IMR-90 (cell line): Measurements from ENCODE around the gene SLC1A7. TPM values are rescaled to one million over a fixed set of nuclear protein-coding genes. Genes with fewer than 3 reads are reported as not detected.

ENCODE experiments used
- ATAC-seq: fragments of 200-7000 bp; cut with Tn5 transposase; 2 replicates; pipeline ENCODE4 v1.9.1; 2020; ENCODE audit warnings: low read depth, mild to moderate bottlenecking, moderate library complexity
- BruUV-seq: library from RNA; stranded (reverse); fragments of 400-500 nt; replicated peaks from 2 replicates; lab custom pipeline; 2021; lab: Mats Ljungman, UMichigan
- CTCF ChIA-PET: fragments of 300-600 bp; formaldehyde crosslinking; extraction: SDS; loops from one replicate; lab custom pipeline; 2021; ENCODE audit warnings: antibody characterized with exemption; lab: Yijun Ruan, JAX
- POLR2A ChIA-PET: fragments of 300-600 bp; sonication (Branson Sonifier 250); formaldehyde crosslinking; loops from one replicate; lab custom pipeline; 2022; ENCODE audit warnings: antibody characterized with exemption; ENCODE audit not compliant: unreplicated experiment; lab: Charles Lee
- DNase-seq: peaks from one replicate; pipeline ENCODE4 v3.0.0; 2013
- H2AFZ ChIP-seq: replicated peaks from 2 replicates; pipeline ENCODE3; 2013; ENCODE audit warnings: low read length, mild to moderate bottlenecking; ENCODE audit not compliant: poor library complexity
- H2AK5ac ChIP-seq: 2 replicates; pipeline ENCODE4 v1.6.1; 2013; ENCODE audit warnings: low read depth, low read length, inconsistent platforms
- H2AK9ac ChIP-seq: replicated peaks from 2 replicates; pipeline ENCODE3; 2013; ENCODE audit warnings: mild to moderate bottlenecking, low read depth, low read length, moderate library complexity; ENCODE audit not compliant: poor library complexity
- H2BK120ac ChIP-seq: 2 replicates; pipeline ENCODE4 v1.6.1; 2013; ENCODE audit warnings: low read depth, low read length, inconsistent platforms
- H2BK15ac ChIP-seq: 3 replicates; pipeline ENCODE4 v1.6.1; 2013; ENCODE audit warnings: low read depth, low read length, inconsistent platforms
- H2BK20ac ChIP-seq: 2 replicates; pipeline ENCODE4 v1.6.1; 2013; ENCODE audit warnings: low read depth, mild to moderate bottlenecking, inconsistent platforms, low read length, moderate library complexity
- H2BK5ac ChIP-seq: 2 replicates; pipeline ENCODE4 v1.6.1; 2013; ENCODE audit warnings: mild to moderate bottlenecking, low read depth, low read length, inconsistent platforms; ENCODE audit not compliant: poor library complexity, severe bottlenecking
- H3K14ac ChIP-seq: replicated peaks from 2 replicates; pipeline ENCODE4 v1.6.1; 2013; ENCODE audit warnings: low read depth, low read length, inconsistent platforms
- H3K18ac ChIP-seq: 2 replicates; pipeline ENCODE4 v1.6.1; 2013; ENCODE audit warnings: low read depth, low read length, control low read depth
- H3K23ac ChIP-seq: 2 replicates; pipeline ENCODE4 v1.6.1; 2013; ENCODE audit warnings: low read depth, low read length, inconsistent platforms
- H3K27ac ChIP-seq: 2 replicates; pipeline ENCODE4 v1.5.1; 2013; ENCODE audit warnings: mild to moderate bottlenecking, control low read depth, low read length; ENCODE audit not compliant: insufficient read depth
- H3K27me3 ChIP-seq: 2 replicates; pipeline ENCODE4 v1.6.1; 2013; ENCODE audit warnings: low read length; ENCODE audit not compliant: control insufficient read depth, insufficient read depth
- H3K36me3 ChIP-seq: 2 replicates; pipeline ENCODE4 v1.6.1; 2013; ENCODE audit warnings: low read length, mixed read lengths; ENCODE audit not compliant: control insufficient read depth, insufficient read depth
- H3K4ac ChIP-seq: 2 replicates; pipeline ENCODE4 v1.6.1; 2013; ENCODE audit warnings: low read depth, low read length, inconsistent platforms
- H3K4me1 ChIP-seq: 2 replicates; pipeline ENCODE4 v1.6.1; 2013; ENCODE audit warnings: low read length, mixed read lengths; ENCODE audit not compliant: control insufficient read depth, insufficient read depth
- H3K4me2 ChIP-seq: 2 replicates; pipeline ENCODE4 v1.6.1; 2013; ENCODE audit warnings: low read depth, mild to moderate bottlenecking, control low read depth, low read length, moderate library complexity
- H3K4me3 ChIP-seq: 2 replicates; pipeline ENCODE4 v1.5.1; 2013; ENCODE audit warnings: low read depth, mild to moderate bottlenecking, control low read depth, low read length, moderate library complexity; ENCODE audit not compliant: insufficient read depth
- H3K56ac ChIP-seq: 2 replicates; pipeline ENCODE4 v1.6.1; 2013; ENCODE audit warnings: low read length, inconsistent platforms; ENCODE audit not compliant: insufficient read depth; ENCODE audit errors: extremely low read depth
- H3K79me1 ChIP-seq, 2 experiments: 2 replicates each; pipeline ENCODE4 v1.6.1; 2013; ENCODE audit warnings: low read length in 2 of 2, inconsistent platforms in 1 of 2, low read depth in 1 of 2
- H3K9ac ChIP-seq: 2 replicates; pipeline ENCODE4 v1.6.1; 2013; ENCODE audit warnings: low read depth, low read length, control low read depth
- H3K9me1 ChIP-seq: 2 replicates; pipeline ENCODE4 v1.6.1; 2013; ENCODE audit warnings: low read length, inconsistent platforms; ENCODE audit not compliant: insufficient read depth
- H3K9me3 ChIP-seq: 2 replicates; pipeline ENCODE4 v1.6.1; 2013; ENCODE audit warnings: low read length; ENCODE audit not compliant: control insufficient read depth, insufficient read depth
- H4K20me1 ChIP-seq: 2 replicates; pipeline ENCODE4 v1.6.1; 2013; ENCODE audit warnings: low read length, inconsistent platforms; ENCODE audit not compliant: insufficient read depth
- H4K5ac ChIP-seq: 2 replicates; pipeline ENCODE4 v1.6.1; 2013; ENCODE audit warnings: mild to moderate bottlenecking, low read depth, low read length, control low read depth
- H4K8ac ChIP-seq, 2 experiments: 2 replicates each; pipeline ENCODE4 v1.6.1; 2013; ENCODE audit warnings: low read depth in 2 of 2, low read length in 2 of 2, control low read depth in 1 of 2, inconsistent platforms in 1 of 2
- H4K91ac ChIP-seq: 2 replicates; pipeline ENCODE4 v1.6.1; 2013; ENCODE audit warnings: low read depth, low read length, inconsistent platforms; ENCODE audit not compliant: insufficient read depth
- ELK1 ChIP-seq: fragments of 150-350 bp; IDR thresholded peaks from 2 replicates; pipeline ENCODE4 v1.6.1; 2016; ENCODE audit warnings: low read depth, mild to moderate bottlenecking, low read length, moderate library complexity, borderline replicate concordance
- MXI1 ChIP-seq: IDR thresholded peaks from 2 replicates; pipeline ENCODE4 v1.6.1; 2012; ENCODE audit warnings: low read depth, mild to moderate bottlenecking, low read length, moderate library complexity, borderline replicate concordance
- NFE2L2 ChIP-seq: fragments of 150-350 bp; IDR thresholded peaks from 2 replicates; pipeline ENCODE4 v1.6.1; 2016; ENCODE audit warnings: low read depth, mild to moderate bottlenecking, low read length
- RCOR1 ChIP-seq: IDR thresholded peaks from 2 replicates; pipeline ENCODE4 v1.6.1; 2012; ENCODE audit warnings: mild to moderate bottlenecking, low read length, improper control_type of control experiment; ENCODE audit not compliant: insufficient replicate concordance
- SMC3 ChIP-seq: fragments of 150-350 bp; IDR thresholded peaks from 2 replicates; pipeline ENCODE4 v1.6.1; 2016; ENCODE audit warnings: low read depth, mild to moderate bottlenecking, antibody characterized with exemption, low read length, moderate library complexity
- WGBS, 2 experiments: methylation state at CpG; one replicate each; pipeline versions ENCODE4 v1.1.5 to v1.1.7; 2013; ENCODE audit warnings: missing lambda C conversion rate in 2 of 2; ENCODE audit not compliant: insufficient read length in 1 of 2; ENCODE audit errors: extremely low coverage in 2 of 2; 5-methylcytosine and 5-hydroxymethylcytosine counted together
- dilution Hi-C: fragments of 300-500 bp; cut with HindIII; formaldehyde crosslinking; loops from one replicate; pipeline ENCODE4 v1.14.3; 2018; ENCODE audit warnings: low sequenced_read_pairs; ENCODE audit not compliant: unreplicated experiment
- in situ Hi-C: fragments of 300-500 bp; cut with MboI; formaldehyde crosslinking; loops from 3 replicates; pipeline ENCODE4 v1.14.3; 2019; ENCODE audit warnings: low sequenced_read_pairs, inconsistent platforms, mixed read lengths
- intact Hi-C: fragments of 100-400 bp; cut with micrococcal nuclease; formaldehyde crosslinking; loops from 2 replicates; pipeline ENCODE4 v1.10.0; 2022
- polyA plus RNA-seq, 3 experiments: library from polyadenylated mRNA; depleted of rRNA; stranded (reverse); fragments of >200 nt; gene quantifications; 2 replicates each; pipeline ENCODE4 v1.2.3, GENCODE V29; 2012; ENCODE audit warnings: low replicate concordance in 1 of 3
- total RNA-seq: library from RNA; depleted of rRNA; stranded (reverse); fragments of >200 nt; gene quantifications from 2 replicates; pipeline ENCODE4 v1.2.3, GENCODE V29; 2012

The SLC1A7 gene
- total and polyA plus RNA-seq, 2 of the 4 experiments (the other 2 are of a cell fraction), result 0.05 TPM; not detected in 1

GRCh38 chr1:53070621-53071020 is 71.8 kb downstream of the SLC1A7 start:
- Histone ChIP-seq H3K18ac (no peak overlapping the region), H4K5ac (no peak overlapping the region), H3K4me3 (no peak overlapping the region), H3K4ac (no peak overlapping the region), H3K4me1 (peaks cover 4% of the 10 kb centered on the region; the same call in 1 of the 2 replicates), H3K9ac (no peak overlapping the region), H3K23ac (no peak overlapping the region), H3K4me2 (no peak overlapping the region), H2BK5ac (no peak overlapping the region), H2AK5ac (no peak overlapping the region), H3K27me3 (no peaks in the 10 kb centered on the region), H2BK20ac (no peak overlapping the region), H4K91ac (no peak overlapping the region), H2AK9ac (no peak overlapping the region), H4K20me1 (no peaks in the 10 kb centered on the region), H2BK120ac (no peak overlapping the region), H3K27ac (no peak overlapping the region), H3K79me1 (no peaks in the 10 kb centered on the region), H3K9me1 (peaks cover 4% of the 10 kb centered on the region; the same call in 1 of the 2 replicates), H2BK15ac (no peak overlapping the region), H2AFZ (no peak overlapping the region), H3K9me3 (no peaks in the 10 kb centered on the region), H3K14ac (no peak overlapping the region), H3K56ac (no peak overlapping the region), H3K36me3 (peaks cover 15% of the 10 kb centered on the region; the same call in 1 of the 2 replicates), H4K8ac (no peak overlapping the region)
- in situ Hi-C loops (loop anchor here (5.0 kb wide), 1 partner anchor 52 kb away; no protein-coding TSS in a partner anchor), dilution Hi-C loops (no loop called here), intact Hi-C loops (no loop called here)
- DNase-seq (no peak), ATAC-seq (no peak)
- ChIA-PET CTCF (no interaction called here), POLR2A (no interaction called here)
- 96% methylated on average over 8 of the region's 12 CpGs; no CpG with 5 or more reads in 1 of the 2 experiments for WGBS, 2 experiments
- TF ChIP-seq NFE2L2 (no peak), RCOR1 (no peak), MXI1 (no peak), SMC3 (no peak), ELK1 (no peak)
- BruUV-seq, result no TSS peak
